Left renal pelvis (tissue), 4 donors: Measurements from ENCODE around the gene NUTM2E. TPM values are rescaled to one million over a fixed set of nuclear protein-coding genes. Genes with fewer than 3 reads are reported as not detected.
"Not testable (repeated sequence)": the region's sequence is repeated elsewhere in the genome, so short reads cannot be mapped to it uniquely, and the experiment has no call there.

ENCODE experiments used
- DNase-seq, 4 donors: peaks; one replicate each; pipeline ENCODE4 v3.0.0-alpha.2; 2013; ENCODE audit warnings: low read depth in 4 of 4, low spot score in 3 of 4
- polyA plus RNA-seq, 4 donors: library from polyadenylated mRNA; unstranded; fragments of 120-200 nt; gene quantifications; one replicate each; pipeline ENCODE4 v1.2.1, GENCODE V29; 2013; ENCODE audit not compliant: insufficient read length in 4 of 4

The NUTM2E gene, protein sequence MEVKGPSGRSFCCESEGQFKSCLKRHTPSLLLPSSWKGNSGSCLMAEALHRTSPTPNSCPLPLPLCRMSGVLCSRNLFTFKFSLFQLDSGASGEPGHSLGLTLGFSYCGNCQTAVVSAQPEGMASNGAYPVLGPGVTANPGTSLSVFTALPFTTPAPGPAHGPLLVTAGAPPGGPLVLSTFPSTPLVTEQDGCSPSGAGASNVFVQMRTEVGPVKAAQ (N-terminal part only)
- polyA plus RNA-seq: under 1 TPM in 3 of 4 donors, not detected in 1; 0.23 to 0.59 (median 0.41) TPM

DNA sequence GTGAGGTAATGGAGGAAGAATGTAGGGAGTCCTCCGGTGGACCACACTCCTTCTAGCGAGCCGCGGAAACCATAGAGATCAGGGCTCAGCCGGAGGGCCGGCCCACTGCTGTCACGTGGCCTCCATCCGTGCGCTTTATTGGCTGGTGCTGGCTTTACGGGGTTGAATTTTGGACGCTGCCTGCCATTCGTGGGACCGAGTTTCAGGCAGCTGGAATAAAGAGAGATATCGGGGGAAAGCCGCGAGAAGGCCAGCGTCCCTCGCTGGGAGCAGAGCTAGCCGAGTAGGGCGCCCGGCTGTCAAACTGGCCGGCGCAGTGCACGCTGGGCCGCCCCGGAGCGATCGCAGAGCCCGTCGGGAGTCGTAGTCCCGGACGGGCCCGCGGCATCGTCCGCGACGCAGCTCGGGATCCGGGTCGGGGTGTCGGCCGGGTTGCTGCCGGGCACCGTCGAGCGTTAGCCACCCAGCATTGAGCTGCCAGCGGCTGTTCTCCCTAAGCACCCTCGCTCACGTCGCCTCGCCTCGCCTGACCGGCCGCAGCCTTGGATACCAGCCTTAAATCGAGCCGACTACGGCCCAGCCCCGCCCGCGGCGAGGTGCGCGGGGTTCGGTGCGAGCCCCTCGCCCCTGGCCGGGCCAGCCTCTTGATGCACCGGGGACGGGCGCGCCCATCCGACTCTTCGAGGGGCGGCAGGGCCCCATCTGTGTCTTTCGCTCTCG, at the start of gene NUTM2E:
Gene NUTM2E (plus strand): TSS at position 244 of the 720 bp plus-strand sequence. CDS start 15,002 bp downstream, outside the sequence.
- DNase-seq: peak; percentile 16 to 53 (median 50)

DNA sequence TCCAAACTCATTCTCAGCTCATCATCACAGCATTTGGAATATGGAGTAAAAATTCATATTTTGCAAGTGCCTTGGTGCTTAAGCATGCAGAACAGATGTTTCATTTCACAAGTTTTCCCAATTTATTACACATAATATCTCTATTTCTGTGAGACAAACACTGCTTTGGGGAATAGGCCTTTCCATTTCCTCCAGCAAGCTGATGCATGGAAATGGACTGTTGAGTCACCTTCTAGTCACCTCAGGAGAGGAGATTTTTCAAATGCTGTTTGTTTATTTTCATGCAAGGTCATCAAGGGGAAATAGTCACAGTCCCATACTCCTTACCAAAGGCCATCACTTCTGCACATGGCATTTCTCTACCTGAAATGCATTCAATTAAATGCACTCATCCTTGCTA, 48.5 kb upstream of the NUTM2E start:
- DNase-seq: not testable (repeated sequence)

DNA sequence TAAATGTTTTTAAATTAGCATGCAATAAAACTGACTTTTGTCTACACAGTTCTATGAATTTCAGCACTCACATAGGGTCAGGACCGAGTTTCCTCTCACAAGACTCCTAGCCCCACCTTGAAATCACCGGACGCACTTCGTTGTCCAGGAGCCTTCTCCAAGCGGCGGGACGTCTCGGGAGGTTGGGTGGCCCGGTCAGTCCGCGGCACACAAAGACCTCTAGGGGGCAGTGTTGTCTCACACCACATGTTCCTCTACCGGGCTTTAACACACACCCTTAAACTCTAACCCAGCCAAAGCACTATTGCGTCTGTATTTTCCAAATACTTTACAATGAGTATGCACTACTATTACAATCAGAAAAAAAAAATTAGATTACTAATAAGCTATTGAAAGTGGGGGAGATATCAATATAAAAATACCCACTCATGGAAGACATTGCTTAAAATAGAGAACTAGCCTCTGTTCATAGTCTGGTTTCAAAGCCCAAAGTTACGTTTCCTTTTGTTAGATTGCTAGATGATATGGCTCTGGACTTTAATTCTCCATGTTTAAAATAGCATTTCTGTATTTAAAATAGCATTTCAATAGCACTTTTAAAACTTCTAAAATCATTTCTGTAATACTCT, 47.1 kb upstream of the NUTM2E start:
- peak; percentile 4 to 60 (median 35) for DNase-seq

DNA sequence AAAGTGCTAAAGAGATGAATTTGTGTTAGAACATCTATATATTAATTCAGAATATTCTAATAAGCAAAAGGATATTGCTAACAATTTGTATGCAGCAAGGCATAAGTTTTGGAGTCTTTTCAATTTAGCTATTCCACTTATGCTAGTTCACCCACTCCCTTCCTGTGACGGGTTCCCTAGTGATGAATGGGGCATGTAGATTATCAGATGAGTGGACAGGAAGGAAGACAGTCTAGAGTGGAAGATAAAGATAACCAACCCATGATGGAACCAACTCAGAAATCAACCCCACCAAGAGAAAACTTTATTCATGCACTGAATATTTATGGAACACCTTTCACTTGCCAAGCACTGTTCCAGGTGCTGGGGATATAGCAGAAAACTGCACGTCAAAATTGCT, 46.5 kb upstream of the NUTM2E start:
- not testable (repeated sequence) for DNase-seq

DNA sequence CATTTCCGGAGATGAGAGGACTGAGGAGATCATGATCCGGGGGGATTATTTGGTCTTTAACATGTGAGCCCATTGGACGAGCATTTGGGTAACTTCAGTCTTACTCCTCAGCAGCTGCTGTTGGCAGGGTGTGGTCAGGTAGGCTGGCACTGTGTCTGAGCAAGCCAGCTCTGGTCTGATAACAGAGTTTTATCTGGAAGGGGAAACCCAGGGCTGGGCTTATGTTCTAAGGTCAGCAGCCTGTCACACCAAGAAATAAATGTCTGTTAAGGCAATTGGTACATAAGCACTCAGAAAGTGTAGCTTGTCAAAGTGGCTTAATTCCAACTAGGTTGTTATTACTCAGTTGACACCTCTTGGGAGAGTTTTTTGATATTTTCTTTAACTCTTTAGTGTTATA, 45.0 kb upstream of the NUTM2E start:
- not testable (repeated sequence) for DNase-seq

DNA sequence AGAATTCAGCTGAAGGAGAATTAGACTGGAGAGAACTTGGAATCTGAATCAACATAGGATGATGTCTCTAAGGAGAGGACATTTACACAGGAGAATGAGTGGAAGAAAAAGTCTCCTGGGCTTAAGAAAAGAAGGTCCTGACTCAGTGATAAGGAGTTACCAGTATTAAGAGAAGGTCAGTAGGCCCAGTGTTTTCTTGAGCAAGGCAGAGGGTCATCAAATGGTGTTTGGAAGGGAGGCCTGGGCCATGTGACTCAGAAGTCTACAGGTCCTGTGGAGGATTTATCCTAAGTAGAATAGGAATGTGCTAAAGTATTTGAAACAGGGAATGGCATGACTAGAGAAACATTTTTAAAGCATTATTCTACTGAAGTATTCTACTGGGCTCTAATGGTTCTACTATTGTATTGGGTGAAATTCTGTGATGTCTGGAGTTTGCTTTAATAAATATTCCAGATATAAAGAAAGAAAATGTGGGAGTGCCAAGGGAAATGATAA, 39.0 kb upstream of the NUTM2E start:
- not testable (repeated sequence) for DNase-seq

DNA sequence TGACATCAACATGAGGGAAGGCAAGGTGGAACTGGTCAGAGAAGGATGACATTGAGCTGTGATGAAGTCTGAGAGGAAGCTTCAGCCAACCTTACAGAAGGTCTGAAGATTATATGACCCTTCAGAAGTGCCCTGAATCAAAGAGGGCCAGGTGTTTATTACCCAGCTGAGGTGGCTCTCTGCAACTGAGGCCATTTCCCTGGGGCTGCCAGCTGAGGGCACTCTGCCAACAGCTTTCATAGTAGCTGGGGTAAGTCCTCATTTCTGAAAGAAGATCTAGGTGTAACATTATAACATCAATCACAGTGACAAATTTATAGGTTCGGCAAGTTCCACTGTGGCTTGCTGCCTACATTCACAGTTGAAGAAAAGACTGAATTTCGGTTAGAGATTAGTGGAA, 37.2 kb upstream of the NUTM2E start:
- DNase-seq: not testable (repeated sequence)

DNA sequence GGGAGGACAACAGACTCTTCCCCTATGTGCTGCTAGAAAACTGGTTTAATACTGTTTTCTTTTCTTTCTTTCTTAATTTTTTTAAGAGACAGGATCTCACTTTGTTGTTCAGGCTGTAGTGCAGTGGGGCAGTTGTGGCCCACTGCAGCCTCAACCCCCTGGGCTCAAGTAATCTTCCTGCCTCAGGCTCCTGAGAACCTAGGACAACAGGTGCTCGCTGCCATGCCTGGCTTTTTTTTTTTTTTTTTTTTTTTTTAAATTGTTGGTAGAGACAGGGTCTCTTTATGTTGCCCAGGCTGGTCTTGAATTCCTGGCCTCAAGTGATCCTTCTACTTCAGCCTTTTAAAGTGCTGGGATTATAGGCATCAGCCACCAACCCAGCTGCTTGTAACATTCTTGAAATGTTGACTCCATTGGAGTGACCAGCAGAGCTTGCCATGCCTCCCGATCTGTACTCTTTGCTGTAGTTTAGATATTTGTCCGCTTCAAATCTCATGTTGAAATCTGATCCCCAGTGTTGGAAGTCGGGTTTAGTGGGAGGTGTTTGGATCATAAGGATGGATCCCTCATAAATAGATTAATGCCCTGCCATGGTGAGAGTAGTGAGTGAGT, 34.5 kb upstream of the NUTM2E start:
- not testable (repeated sequence) for DNase-seq

DNA sequence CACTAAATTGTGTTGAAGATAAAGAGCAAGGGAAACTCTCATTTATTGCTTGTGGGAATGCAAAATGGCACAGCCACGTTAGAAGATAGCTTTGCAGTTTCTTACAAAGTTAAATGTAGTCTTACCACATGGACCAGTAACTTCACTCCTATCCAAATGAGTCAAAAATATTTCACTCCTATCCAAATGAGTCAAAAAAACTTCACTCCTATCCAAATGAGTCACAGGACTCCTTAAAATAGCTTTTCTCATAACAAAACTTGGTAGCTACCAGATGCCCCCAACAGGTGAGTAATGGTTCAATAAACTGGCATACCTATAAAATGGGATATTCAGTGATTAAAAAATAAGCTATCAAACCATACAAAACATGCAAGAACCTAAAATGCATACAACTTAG, 27.2 kb upstream of the NUTM2E start:
- not testable (repeated sequence) for DNase-seq

DNA sequence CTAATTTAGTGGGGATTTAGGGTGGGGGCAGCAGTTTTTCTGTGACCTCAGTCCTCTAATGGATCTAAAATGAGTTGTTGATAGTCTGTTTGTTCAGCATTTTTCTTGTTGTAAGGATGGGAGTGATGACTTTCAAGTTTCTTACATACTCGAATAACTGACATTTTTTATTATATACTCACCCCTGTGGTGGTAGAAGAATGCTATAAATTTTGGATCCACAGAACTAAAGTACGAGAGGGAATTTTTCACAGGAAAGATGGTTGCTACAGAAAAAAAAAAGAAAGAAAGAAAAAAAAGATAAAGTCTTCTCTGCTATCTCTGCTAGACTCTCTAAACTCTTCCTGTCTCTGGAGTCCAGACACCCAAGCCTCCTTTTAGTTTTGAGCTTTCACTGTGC, 20.7 kb upstream of the NUTM2E start:
- not testable (repeated sequence) for DNase-seq

DNA sequence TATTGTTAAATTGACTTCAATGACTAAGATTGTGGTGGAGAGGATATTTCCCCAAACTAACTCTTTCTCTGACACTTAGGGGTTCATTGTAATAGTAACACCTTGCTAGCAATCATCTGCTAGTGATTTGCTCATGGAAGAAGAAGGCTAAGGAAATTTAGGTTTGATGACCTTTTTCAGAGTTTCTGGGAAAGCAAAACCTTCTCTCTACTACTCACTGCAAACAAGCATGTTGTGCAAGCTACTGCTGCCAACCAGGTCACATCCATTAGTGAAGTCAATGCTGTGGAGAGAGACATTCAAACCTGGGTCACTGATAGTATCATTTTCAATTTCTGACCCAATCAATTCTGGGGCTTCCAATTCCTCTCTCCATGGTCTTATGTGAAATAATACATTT, 14.6 kb upstream of the NUTM2E start:
- not testable (repeated sequence) for DNase-seq

DNA sequence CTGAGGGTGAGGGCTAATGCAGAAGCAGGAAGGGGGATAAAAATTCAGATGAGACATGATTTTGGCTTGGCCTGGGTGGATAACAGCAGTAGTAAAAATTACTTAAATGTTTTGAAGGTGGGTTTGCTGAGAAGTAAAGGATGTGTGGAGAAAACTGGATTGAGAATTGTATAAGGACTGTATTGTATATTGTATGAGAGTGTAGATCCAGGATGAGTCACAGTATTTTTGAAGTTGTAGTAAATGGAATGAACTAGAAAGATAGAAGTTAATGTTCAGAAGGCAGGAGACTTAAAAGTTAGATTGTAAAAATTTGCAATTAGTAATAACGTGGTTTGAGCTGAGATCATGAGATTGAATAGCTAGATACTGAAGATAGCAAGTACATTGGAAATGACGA, 10.2 kb upstream of the NUTM2E start:
- not testable (repeated sequence) for DNase-seq

DNA sequence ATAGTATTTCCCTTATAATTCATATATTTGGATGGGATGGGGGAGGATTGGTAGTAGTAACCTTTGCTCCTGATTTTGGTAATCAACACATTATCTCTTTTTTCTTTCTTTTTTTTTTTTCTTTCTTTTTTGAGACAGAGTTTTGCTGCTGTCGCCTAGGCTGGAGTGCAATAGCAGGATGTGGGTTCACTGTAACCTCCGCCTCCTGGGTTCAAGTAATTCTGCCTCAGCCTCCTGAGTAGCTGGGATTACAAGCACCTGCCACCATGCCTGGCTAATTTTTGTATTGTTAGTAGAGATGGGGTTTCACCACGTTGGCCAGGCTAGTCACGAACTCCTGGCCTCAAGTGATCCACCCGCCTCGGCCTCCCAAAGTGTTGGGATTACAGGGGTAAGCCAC, 3.2 kb upstream of the NUTM2E start:
- not testable (repeated sequence) for DNase-seq

DNA sequence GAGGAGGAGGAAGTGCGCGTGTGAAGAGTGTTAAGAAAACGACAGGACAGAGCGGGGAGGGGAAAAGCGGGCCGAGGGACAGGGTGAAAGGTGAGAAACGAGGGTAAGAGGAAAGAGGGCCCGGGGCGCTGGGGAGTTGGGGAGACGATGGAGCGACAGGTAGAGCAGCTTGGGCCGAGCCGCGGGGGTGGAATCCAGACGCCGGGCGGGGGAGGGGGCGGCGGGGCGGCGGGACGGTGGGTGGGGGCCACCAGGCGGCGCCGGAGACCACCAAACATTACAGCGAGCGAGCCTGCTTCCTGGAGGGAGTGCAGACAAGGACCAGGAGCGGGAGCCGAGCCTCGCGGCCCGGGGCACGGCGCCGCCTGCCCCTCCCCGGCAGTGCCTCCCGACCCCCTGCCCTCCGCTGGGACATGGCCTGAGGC, 940 bp upstream of the NUTM2E start:
- not testable (repeated sequence) for DNase-seq

DNA sequence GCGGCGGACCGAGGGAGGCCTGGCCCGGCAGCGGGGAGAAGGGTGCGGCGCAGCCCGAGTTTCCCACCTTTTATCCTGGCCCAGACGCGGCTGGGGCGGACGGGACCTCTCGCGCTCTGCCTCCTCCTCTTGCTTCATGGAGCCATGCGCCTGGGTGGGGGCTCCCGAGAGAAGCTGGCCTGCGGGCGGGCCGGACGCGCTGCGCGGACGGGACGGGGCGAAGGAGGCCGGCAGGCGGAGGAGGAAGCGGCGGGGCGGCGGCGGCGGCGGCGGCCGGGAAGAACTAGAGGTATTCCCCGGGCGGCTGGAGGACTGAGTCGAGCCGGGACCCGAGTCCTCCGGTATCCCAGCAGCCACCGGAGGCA, 426 bp upstream of the NUTM2E start:
- not testable (repeated sequence) for DNase-seq

DNA sequence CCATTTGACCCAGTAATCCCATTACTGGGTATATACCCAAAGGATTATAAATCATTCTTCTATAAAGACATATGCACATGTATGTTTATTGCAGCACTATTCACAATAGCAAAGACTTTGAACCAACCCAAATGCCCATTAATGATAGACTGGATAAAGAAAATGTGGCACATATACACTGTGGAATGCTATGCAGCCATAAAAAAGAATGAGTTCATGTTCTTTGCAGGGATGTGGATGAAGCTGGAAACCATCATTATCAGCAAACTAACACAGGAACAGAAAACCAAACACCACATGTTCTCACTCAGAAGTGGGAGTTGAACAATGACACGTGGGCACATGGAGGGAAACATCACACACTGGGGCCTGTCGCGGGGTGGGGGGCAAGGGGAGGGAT, 7.3 kb downstream of the NUTM2E start:
- not testable (repeated sequence) for DNase-seq

DNA sequence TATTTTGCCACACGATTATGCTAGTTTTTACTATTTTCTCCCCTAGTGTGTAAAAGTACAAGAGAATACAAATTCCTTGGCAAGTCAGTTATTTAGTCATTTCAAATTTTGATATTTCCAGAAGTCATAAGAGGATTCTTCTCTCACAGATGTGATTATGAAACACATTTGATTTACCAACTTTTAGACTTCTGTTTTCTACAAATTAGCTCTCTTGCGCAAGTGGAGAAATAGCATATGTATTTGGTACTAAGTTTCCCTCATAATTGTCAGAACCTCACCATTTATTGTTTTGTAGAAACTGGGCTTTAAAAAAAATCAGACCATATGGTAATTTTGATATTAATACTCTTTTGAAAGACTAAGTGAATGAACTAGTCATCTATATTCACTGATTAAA, 9.4 kb downstream of the NUTM2E start:
- DNase-seq: not testable (repeated sequence)

DNA sequence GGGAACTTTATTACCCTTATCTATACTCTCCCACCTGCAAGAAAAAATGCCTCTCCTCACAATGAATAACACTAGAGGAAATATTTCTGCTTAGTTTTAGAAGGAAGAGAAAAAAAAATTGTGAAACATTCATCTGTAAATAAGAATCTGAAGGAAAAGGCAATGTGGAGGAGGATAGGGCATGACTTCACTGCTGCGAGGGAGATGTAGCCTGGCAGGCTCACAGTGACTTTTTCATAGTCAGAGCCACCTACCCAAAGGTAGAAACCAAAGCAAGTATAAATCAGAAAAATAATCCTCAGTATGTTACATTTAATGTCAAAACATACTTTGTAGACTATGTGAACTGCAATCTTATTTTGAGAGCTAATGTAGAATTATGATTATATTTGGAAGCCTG, 10.4 kb downstream of the NUTM2E start:
- DNase-seq: not testable (repeated sequence)

DNA sequence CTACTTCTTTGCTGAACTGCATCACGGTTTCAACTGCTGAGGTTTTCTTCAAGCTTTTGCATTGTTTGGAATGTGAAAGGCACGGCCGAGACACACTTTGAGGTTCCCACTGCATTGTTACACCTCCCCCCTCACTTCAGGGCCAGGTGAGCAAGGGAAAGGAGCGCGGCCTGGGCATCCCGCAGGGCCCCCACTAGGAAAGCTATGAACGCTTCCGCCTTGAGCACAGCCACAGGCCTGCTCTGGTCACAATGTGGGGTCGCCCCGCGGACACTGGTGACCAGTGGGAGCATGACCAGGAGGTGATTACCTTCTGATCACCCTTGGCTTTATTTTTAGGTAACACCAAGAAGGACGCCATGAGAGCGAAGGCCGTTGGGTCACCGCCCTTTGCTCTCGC, 11.9 kb downstream of the NUTM2E start:
- DNase-seq: not testable (repeated sequence)

DNA sequence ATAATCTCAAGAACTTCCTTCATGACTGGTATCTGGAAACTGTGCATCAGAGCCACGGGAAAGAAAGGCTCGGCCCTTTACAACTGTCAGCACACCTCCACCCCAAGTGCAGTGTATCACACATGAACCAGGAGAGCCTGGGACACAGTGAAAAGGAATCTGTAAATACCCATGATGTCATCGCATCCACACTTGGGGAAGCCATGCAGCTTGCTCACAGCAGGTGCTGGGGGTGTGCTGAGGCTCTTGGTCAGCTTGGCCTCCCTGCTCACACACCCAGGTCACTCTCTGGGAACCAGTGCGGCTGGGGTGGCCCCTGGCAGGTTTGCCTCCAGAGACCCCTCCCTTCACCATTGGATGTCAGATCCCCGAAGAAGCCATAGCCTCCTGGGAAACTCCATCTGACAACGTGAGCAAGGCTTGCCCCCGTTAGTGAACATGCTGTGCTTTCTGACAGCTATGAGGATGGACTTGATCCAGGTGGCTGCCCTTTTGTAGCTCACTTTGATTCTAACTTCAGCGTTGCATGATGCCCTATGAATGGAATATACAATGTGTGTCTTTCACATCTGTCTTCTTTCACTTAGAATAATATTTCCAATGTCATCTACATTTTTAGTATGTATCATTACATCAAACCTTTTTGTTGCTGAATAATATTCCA, 26.8 kb downstream of the NUTM2E start:
- not testable (repeated sequence) for DNase-seq
